Measurements from ENCODE around the gene TGFBR1.

The TGFBR1 gene

GRCh38 chr9:99177576-99178366 lies 72.9 kb downstream of the TGFBR1 start:
- DNase-seq, result no peak
- intact Hi-C loops (cut with DNase I), result no loop called here

DNA sequence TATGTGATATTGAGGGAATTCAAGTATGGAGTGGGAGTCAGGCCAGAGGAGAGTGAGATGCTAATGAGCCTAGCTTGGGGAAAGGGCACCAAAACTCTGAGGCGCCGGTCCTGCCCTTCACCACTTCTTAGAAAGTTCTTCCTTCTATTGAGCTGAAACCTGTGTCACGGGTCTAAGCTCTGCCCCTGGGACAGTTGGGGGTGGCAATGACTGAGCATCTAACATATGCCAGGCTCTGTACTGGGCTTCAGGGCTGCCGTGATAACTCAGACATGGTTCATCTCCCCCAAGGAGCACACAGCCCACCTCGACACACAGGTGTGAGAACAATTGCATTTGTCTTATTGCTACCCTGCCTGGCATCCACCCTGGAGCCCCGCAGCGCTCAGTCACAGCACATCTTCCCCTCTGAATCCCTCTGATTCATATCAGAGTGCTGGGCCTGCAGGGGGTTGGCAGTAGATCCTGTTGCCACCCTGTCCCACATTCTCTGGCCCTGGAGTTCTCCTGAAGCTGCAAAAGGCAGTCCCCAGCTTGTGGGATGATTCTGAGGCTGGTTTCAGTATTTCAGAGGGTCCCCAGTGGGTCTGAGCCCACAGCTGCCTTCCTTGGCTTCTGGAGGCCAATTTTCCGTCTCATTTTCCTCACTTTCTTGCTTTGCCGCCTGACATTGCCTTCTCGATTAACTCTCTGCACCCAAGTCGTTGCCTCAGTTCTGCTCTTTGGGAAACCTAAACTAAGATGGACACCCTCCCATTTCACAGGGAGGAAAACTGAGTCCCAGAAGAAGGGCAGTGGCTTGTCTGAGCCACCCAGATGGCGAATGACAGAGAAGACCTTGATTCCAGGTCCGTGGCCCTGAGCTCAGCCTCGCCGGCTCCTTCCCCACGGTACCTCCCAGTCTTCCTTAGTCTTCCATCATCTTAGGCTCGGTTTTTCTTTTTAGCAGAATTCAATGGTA lies 74.3 kb downstream of the TGFBR1 start:
- DNase-seq, result no peak

GRCh38 chr9:99180199-99180598 lies 75.3 kb downstream of the TGFBR1 start:
- DNase-seq, result no peak

More for the DNA sequence above, 74.3 kb downstream of the TGFBR1 start:
- intact Hi-C loops (cut with DNase I), result no loop called here

GRCh38 chr9:99180662-99181061 lies 75.7 kb downstream of the TGFBR1 start:
- intact Hi-C loops (cut with DNase I), result no loop called here
- no peak for DNase-seq

More at GRCh38 chr9:99180199-99180598, 75.3 kb downstream of the TGFBR1 start:
- intact Hi-C loops (cut with DNase I), result no loop called here

DNA sequence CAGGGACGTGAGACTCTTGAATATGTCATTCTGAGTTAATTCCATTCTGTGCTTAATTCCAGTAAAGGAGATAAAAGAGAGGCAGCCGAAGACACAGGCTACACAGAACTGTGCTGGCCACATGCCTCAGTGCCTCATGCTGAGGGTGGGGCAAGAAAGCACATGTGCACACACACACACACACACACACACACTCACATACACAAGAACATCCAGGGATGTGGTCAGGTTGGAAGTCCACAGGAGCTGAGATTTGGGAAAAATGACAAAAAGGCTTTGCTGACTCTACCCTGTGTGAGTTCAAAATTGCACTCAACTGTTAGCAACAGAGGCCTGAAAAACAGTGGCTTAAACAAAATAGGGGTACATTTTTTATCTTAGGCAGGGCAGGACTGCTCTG lies 76.3 kb downstream of the TGFBR1 start:
- no peak for DNase-seq
- intact Hi-C loops (cut with DNase I), result no loop called here

DNA sequence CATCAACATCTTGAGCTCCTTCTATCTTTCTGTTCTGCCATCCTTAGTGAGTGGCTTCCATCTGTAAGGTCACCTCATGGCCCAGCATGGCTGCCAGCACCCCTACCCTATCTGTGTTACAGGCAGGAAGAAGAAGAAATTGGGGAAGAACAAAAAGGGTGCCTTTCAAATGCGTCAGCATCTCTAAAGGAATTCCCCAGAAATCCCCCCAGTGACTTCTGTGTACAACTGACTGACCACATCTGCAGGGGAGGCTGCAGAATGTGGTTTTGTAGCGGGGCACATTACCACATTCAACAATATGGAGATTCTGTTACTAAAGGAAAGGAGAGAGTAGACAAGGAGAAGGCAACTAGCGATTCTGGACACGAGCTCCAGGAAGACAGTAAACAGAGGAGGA lies 76.7 kb downstream of the TGFBR1 start:
- DNase-seq, result no peak
- intact Hi-C loops (cut with DNase I), result no loop called here

- intact Hi-C loops (cut with DNase I), result no loop called here
- no peak for DNase-seq
Measured at GRCh38 chr9:99182356-99182755, 77.4 kb downstream of the TGFBR1 start.

DNA sequence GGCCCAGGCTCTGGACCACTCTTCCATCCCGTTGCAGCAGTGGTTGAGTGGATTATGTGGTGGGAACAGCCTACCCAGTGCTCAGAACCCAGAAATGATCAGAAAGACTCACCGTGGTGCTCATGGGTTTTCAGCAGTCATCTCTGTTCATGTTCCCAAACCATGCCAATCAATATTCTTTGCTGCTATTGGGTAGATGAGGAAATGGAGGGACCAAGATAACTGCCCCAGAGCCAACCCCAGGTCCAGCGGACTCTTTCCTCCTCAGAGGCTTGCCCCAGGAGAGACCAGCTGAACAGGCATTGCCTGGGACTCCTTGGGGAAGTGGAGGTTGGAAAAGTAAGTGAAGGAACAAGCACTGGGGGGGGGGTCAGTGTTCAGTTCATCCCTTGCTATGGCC lies 78.7 kb downstream of the TGFBR1 start:
- intact Hi-C loops (cut with DNase I), result no loop called here
- DNase-seq, result no peak

DNA sequence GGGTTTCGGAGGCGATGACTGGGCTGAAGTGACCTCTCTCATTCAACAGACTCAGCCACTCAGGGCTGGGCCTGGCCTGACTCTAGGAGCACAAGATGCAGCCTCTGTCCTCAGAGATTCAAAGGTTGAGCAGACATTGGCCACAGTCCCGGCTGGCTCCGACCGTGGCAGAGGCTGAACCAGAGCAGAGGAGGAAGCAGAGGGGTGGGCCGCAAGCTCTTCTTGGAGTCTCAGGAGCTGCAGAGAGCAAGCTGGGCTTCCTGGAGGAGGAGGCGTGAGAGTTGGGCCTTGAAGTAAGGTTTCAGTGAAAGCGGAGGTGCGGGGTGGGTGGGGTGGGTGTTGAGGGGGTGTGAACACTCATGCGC lies 79.2 kb downstream of the TGFBR1 start:
- intact Hi-C loops (cut with DNase I), result no loop called here
- DNase-seq, result peak in 1 of 42 donors; percentile 20

DNA sequence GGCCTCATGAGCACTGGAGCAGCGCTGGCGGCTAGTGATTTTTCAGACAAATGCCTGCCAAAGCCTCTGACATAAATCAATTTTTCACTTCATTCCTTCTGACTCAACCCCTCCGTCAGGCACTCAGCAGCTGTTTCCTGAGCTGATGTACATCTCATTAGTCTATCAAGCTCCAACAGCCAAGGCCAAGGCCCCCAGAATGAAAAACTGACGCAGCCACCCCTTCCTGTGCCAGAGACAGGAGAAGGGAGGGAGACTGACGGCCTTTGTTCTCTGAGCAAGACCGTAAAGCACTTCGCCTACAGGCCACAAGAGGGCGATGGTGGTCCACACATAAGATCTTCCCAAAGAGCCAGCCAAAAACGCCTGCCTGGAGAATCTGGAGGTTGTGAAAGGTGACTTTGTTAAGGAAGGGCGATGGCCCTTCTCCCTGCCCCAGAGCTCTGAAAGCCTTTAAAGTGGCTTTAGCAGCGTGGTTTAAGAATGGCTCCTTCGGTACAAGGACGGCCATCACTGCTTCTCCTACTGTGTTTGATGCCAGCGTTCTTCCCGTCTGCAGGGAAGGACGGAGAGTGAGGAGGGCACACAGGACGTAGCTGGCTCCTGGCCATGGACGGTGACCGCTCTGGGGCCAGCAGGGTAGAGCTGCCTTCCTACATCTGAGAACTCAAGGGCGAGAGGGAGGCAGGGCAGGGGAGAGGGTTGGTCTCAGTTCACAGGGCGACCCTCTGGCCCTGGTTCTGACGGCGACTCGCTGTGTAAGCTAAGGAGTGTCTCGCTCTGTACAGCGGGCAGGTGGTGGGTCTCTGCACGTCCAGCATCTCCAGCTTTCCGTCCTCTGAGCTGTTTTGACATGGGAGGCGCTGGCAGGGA lies 79.8 kb downstream of the TGFBR1 start:
- intact Hi-C loops (cut with DNase I), result no loop called here
- peak; percentile 77 to 96 (median 90) for DNase-seq

- intact Hi-C loops (cut with DNase I), result no loop called here
- DNase-seq, result no peak
Measured at GRCh38 chr9:99185348-99185632, 80.4 kb downstream of the TGFBR1 start.

GRCh38 chr9:99185934-99186333 lies 81.0 kb downstream of the TGFBR1 start:
- intact Hi-C loops (cut with DNase I), result no loop called here
- no peak for DNase-seq

- DNase-seq, result no peak
- intact Hi-C loops (cut with DNase I), result no loop called here
Measured at GRCh38 chr9:99187311-99187710, 82.4 kb downstream of the TGFBR1 start.

- DNase-seq, result no peak
- intact Hi-C loops (cut with DNase I), result no loop called here
Measured at GRCh38 chr9:99189186-99189585, 84.3 kb downstream of the TGFBR1 start.

DNA sequence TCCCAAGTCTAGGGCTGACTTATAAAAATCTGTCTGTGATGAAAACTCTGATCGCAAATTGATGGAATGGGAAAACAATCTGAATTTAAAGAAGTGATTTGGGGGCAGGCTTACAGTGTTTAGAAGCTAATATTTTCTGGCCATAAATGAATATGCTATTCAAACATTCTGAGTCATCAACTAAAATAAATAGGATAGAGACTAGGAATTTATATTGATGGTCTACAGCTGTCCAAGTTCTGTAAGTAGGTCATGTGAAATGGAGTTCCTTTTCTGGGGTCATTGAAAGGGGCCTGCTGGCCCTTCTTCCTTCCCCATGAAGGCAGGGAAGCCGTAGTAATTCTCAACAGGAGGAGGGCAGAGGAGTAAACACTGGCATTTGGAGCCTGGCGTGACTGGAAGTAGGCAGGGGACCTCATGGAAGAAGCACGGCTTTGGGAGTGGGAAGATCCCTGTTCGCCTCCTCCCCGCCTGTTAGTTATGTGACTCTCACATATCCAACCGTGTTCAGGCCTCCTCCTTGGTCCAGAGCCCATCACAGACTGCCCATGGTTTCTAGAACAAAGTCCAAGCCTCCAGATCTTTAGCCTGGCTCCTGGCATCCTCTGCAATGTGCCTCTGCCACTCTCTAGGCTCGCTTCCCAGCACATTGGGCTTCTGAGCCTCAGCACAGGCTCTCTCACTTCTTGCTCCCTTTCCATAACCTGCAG lies 85.1 kb downstream of the TGFBR1 start:
- intact Hi-C loops (cut with DNase I), result no loop called here
- DNase-seq, result no peak

GRCh38 chr9:99190597-99191283 lies 85.8 kb downstream of the TGFBR1 start:
- intact Hi-C loops (cut with DNase I), result no loop called here
- DNase-seq, result no peak

DNA sequence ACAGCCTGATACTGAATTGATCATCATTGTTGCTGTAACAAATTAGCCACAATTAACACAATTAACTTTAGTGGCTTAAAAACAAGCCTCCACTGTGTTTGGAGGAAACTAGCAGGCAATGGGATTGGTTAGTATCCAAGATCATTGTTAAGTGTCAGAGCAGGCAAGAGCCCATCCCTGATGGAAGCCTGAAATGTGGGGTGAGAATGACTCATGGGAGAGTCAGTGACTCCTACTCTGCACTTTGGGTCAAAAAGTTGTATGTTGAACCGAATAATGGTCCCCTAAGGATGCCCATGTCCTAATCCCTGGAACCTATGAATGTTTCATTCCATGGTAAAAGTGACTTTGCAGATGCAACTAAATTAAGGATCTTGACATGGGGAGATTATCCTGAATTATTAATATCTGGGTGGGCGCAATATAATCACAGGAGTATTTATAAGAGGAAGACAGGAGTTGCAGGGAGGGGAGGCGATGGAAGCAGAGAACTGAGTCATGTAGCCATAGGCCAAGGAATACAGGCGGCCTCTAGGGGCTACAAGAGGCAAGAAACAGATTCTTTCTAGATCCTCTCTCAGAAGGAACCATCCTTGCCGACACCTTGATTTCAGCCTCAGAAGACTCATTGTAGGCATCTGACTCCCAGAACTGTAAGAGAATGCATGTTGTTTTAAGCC lies 88.0 kb downstream of the TGFBR1 start:
- DNase-seq, result no peak
- intact Hi-C loops (cut with DNase I), result no loop called here

DNA sequence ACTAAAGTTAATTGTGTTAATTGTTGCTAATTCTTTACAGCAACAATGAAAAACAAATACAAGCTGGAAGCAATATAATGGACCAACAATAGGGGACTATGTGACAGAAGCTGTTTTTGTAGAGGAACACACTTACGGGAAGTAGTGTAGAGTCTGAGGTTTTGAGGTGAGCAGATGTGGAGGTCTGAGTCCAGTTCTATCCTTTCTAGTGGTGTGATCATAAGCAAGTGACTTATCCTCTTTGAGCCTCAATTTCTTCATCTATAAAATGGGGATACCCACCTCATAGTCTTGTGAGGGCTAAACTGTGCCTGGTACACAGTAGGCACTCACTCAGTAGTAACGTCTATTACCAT lies 88.5 kb downstream of the TGFBR1 start:
- intact Hi-C loops (cut with DNase I), result no loop called here
- DNase-seq, result no peak

All from head of caudate nucleus (tissue), 42 donors.